Osteoblast (primary cell): ENCODE data around the gene C6orf52. TPM values are rescaled to one million over a fixed set of nuclear protein-coding genes. Genes with fewer than 3 reads are reported as not detected.

Source experiments
- DNase-seq: peaks from one replicate; pipeline ENCODE4 v3.0.0; 2011; ENCODE audit warnings: low spot score, mixed read lengths; ENCODE audit not compliant: insufficient read length; ENCODE audit errors: missing footprints
- H2AFZ ChIP-seq: 2 replicates; pipeline ENCODE4 v1.6.0; 2011; ENCODE audit warnings: mild to moderate bottlenecking, low read length
- H3K27ac ChIP-seq: 2 replicates; pipeline ENCODE4 v1.5.1; 2011; ENCODE audit warnings: mild to moderate bottlenecking, low read depth, low read length, moderate library complexity
- H3K27me3 ChIP-seq: 2 replicates; pipeline ENCODE4 v1.6.0; 2012; ENCODE audit warnings: mild to moderate bottlenecking, control low read depth, inconsistent platforms, low read length, moderate library complexity; ENCODE audit not compliant: insufficient read depth
- H3K36me3 ChIP-seq: 2 replicates; pipeline ENCODE4 v1.5.1; 2011; ENCODE audit warnings: mild to moderate bottlenecking, low read length, control low read depth, moderate library complexity; ENCODE audit not compliant: insufficient read depth
- H3K4me1 ChIP-seq: 2 replicates; pipeline ENCODE4 v1.5.1; 2011; ENCODE audit warnings: mild to moderate bottlenecking, low read length, control low read depth, moderate library complexity; ENCODE audit not compliant: insufficient read depth
- H3K4me2 ChIP-seq: 2 replicates; pipeline ENCODE4 v1.6.0; 2011; ENCODE audit warnings: mild to moderate bottlenecking, low read length; ENCODE audit not compliant: insufficient read depth
- H3K4me3 ChIP-seq: fragments of 200-600 bp; sonication (generic); 3 replicates; pipeline ENCODE4 v1.5.1; 2012; ENCODE audit warnings: mild to moderate bottlenecking, low read length, inconsistent platforms; ENCODE audit not compliant: insufficient read depth
- H3K79me2 ChIP-seq: 2 replicates; pipeline ENCODE4 v1.6.0; 2012; ENCODE audit warnings: mild to moderate bottlenecking, low read length, control low read depth, inconsistent platforms; ENCODE audit not compliant: insufficient read depth
- H3K9me3 ChIP-seq: 2 replicates; pipeline ENCODE4 v1.5.1; 2011; ENCODE audit warnings: low read depth, low read length, control low read depth
- H4K20me1 ChIP-seq: 2 replicates; pipeline ENCODE4 v1.6.0; 2012; ENCODE audit warnings: mild to moderate bottlenecking, low read length, control low read depth; ENCODE audit not compliant: insufficient read depth
- small RNA-seq: library from RNA; depleted of rRNA; stranded (forward); fragments of <200 nt; gene quantifications from one replicate; pipeline ENCODE3, GENCODE V24; 2012
- total RNA-seq: library from RNA; depleted of rRNA; stranded (reverse); fragments of >200 nt; gene quantifications from 2 replicates; pipeline ENCODE4 v1.2.3, GENCODE V29; 2012
- TF ChIP-seq, protein P1 (sequence below): IDR thresholded peaks from 2 replicates; pipeline ENCODE4 v1.5.1; 2011; ENCODE audit warnings: mild to moderate bottlenecking, low read depth, low read length, moderate library complexity; ENCODE audit errors: extremely low read depth

The C6orf52 gene
- total RNA-seq, 1 donor, result not detected

- Histone ChIP-seq H4K20me1 (no peaks in the 10 kb centered on the region), H3K4me2 (no peak overlapping the region), H3K27me3 (no peaks in the 10 kb centered on the region), H3K4me3 (no peak overlapping the region), H2AFZ (no peak overlapping the region), H3K36me3 (no peaks in the 10 kb centered on the region), H3K4me1 (no peaks in the 10 kb centered on the region), H3K9me3 (no peaks in the 10 kb centered on the region), H3K79me2 (no peaks in the 10 kb centered on the region), H3K27ac (no peak overlapping the region)
- TF ChIP-seq, protein P1, sequence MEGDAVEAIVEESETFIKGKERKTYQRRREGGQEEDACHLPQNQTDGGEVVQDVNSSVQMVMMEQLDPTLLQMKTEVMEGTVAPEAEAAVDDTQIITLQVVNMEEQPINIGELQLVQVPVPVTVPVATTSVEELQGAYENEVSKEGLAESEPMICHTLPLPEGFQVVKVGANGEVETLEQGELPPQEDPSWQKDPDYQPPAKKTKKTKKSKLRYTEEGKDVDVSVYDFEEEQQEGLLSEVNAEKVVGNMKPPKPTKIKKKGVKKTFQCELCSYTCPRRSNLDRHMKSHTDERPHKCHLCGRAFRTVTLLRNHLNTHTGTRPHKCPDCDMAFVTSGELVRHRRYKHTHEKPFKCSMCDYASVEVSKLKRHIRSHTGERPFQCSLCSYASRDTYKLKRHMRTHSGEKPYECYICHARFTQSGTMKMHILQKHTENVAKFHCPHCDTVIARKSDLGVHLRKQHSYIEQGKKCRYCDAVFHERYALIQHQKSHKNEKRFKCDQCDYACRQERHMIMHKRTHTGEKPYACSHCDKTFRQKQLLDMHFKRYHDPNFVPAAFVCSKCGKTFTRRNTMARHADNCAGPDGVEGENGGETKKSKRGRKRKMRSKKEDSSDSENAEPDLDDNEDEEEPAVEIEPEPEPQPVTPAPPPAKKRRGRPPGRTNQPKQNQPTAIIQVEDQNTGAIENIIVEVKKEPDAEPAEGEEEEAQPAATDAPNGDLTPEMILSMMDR, result no peak
- DNase-seq, result no peak
Observed at GRCh38 chr6:10621847-10622246, 72.6 kb downstream of the C6orf52 start.

Small RNA genes within 50 kb of the gene (small RNA-seq; reads per million reads assigned to genes)
- not detected for gene RF00019

Other genes starting within 250 kb of the C6orf52 start
- 0.29 and 0.72 TPM in 2 replicates for gene GCNT2, start 173.3 kb downstream of the C6orf52 start, total RNA-seq
- 17.7 and 18.3 TPM in 2 replicates for gene PAK1IP1, start 356 bp upstream of the C6orf52 start, total RNA-seq
- 131 and 155 TPM in 2 replicates for gene TMEM14C, start 28.5 kb upstream of the C6orf52 start, total RNA-seq
- gene TMEM14B, start 53.2 kb upstream of the C6orf52 start, total RNA-seq, result 64.1 and 73.1 TPM in 2 replicates
- under 0.01 TPM in 1 of 2 replicates, not detected in the other for gene MAK, start 143.9 kb upstream of the C6orf52 start, total RNA-seq
- not detected in 2 replicates for gene GCM2, start 187.4 kb upstream of the C6orf52 start, total RNA-seq
- 0.36 TPM in 1 of 2 replicates, not detected in the other for gene SYCP2L, start 192.4 kb upstream of the C6orf52 start, total RNA-seq